Smooth muscle cell (in vitro differentiated cells): Measurements from ENCODE around the gene ZNF526. TPM values are rescaled to one million over a fixed set of nuclear protein-coding genes. Genes with fewer than 3 reads are reported as not detected.

ENCODE experiments used
- DNase-seq: peaks from one replicate; lab custom pipeline; 2025; ENCODE audit not compliant: unreplicated experiment; lab: John Stamatoyannopoulos, UW
- H2AFZ ChIP-seq: fragments of 200-600 bp; sonication (generic); 2 replicates; pipeline ENCODE4 v1.6.0; 2016; ENCODE audit warnings: antibody characterized with exemption, low read depth, mild to moderate bottlenecking
- H3F3A ChIP-seq: fragments of 200-600 bp; sonication (generic); 2 replicates; pipeline ENCODE4 v1.6.0; 2017; ENCODE audit warnings: antibody characterized with exemption, low read depth
- H3K27ac ChIP-seq: fragments of 200-600 bp; sonication (generic); 2 replicates; pipeline ENCODE4 v1.5.1; 2016; ENCODE audit warnings: low read depth, mild to moderate bottlenecking
- H3K27me3 ChIP-seq: fragments of 200-600 bp; sonication (generic); 2 replicates; pipeline ENCODE4 v1.6.1; 2016; ENCODE audit warnings: low read depth, mild to moderate bottlenecking
- H3K36me3 ChIP-seq: fragments of 200-600 bp; sonication (generic); 2 replicates; pipeline ENCODE4 v1.5.1; 2016; ENCODE audit warnings: low read depth
- H3K4me1 ChIP-seq: fragments of 200-600 bp; sonication (generic); 2 replicates; pipeline ENCODE4 v1.5.1; 2016; ENCODE audit warnings: low read depth
- H3K4me2 ChIP-seq: fragments of 200-600 bp; sonication (generic); 2 replicates; pipeline ENCODE4 v1.6.0; 2016; ENCODE audit warnings: mild to moderate bottlenecking
- H3K4me3 ChIP-seq: fragments of 200-600 bp; sonication (generic); 2 replicates; pipeline ENCODE4 v1.5.1; 2016; ENCODE audit warnings: mild to moderate bottlenecking
- H3K79me2 ChIP-seq: fragments of 200-600 bp; sonication (generic); 2 replicates; pipeline ENCODE4 v1.6.0; 2016; ENCODE audit warnings: low read depth, mild to moderate bottlenecking
- H3K9ac ChIP-seq: fragments of 200-600 bp; sonication (generic); 2 replicates; pipeline ENCODE4 v1.6.0; 2016; ENCODE audit warnings: low read depth
- H3K9me3 ChIP-seq: fragments of 200-600 bp; sonication (generic); replicated peaks from 2 replicates; pipeline ENCODE4 v1.5.1; 2016; ENCODE audit warnings: low read depth
- H4K20me1 ChIP-seq: fragments of 200-600 bp; sonication (generic); 2 replicates; pipeline ENCODE4 v1.6.0; 2016; ENCODE audit warnings: low read depth
- WGBS: methylation state at CpG from one replicate; pipeline ENCODE4 v1.1.7; 2016; ENCODE audit warnings: low lambda C conversion rate; 5-methylcytosine and 5-hydroxymethylcytosine counted together
- polyA plus RNA-seq: library from polyadenylated mRNA; unstranded; fragments of >200 nt; fragmentation: Nextera tagmentation; extraction: Ambion mirVana; gene quantifications from 2 replicates; pipeline ENCODE4 v1.2.1, GENCODE V29; 2016
- total RNA-seq: library from RNA; depleted of rRNA; stranded (reverse); fragments of >200 nt; gene quantifications from 2 replicates; pipeline ENCODE4 v1.2.3, GENCODE V29; 2014
- TF ChIP-seq, protein P1 (sequence below): fragments of 200-600 bp; sonication (generic); IDR thresholded peaks from 2 replicates; pipeline ENCODE4 v1.5.1; 2017; ENCODE audit warnings: borderline replicate concordance, mild to moderate bottlenecking, antibody characterized with exemption; ENCODE audit not compliant: insufficient read depth, poor library complexity, severe bottlenecking

ZNF526 gene, protein sequence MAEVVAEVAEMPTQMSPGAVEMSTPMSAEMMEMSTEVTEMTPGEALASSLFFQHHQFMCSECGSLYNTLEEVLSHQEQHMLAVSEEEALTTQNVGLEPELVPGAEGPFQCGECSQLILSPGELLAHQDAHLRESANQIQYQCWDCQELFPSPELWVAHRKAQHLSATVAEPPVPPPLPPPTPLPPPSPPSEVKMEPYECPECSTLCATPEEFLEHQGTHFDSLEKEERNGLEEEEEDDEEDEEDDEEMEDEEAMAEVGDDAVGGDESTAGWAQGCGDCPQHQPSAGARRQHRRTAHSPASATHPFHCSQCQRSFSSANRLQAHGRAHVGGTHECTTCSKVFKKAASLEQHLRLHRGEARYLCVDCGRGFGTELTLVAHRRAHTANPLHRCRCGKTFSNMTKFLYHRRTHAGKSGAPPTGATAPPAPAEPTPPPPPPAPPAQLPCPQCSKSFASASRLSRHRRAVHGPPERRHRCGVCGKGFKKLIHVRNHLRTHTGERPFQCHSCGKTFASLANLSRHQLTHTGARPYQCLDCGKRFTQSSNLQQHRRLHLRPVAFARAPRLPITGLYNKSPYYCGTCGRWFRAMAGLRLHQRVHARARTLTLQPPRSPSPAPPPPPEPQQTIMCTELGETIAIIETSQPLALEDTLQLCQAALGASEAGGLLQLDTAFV
- total RNA-seq (5.0 and 5.9 TPM in 2 replicates), polyA plus RNA-seq (12.0 and 12.1 TPM in 2 replicates)

DNA sequence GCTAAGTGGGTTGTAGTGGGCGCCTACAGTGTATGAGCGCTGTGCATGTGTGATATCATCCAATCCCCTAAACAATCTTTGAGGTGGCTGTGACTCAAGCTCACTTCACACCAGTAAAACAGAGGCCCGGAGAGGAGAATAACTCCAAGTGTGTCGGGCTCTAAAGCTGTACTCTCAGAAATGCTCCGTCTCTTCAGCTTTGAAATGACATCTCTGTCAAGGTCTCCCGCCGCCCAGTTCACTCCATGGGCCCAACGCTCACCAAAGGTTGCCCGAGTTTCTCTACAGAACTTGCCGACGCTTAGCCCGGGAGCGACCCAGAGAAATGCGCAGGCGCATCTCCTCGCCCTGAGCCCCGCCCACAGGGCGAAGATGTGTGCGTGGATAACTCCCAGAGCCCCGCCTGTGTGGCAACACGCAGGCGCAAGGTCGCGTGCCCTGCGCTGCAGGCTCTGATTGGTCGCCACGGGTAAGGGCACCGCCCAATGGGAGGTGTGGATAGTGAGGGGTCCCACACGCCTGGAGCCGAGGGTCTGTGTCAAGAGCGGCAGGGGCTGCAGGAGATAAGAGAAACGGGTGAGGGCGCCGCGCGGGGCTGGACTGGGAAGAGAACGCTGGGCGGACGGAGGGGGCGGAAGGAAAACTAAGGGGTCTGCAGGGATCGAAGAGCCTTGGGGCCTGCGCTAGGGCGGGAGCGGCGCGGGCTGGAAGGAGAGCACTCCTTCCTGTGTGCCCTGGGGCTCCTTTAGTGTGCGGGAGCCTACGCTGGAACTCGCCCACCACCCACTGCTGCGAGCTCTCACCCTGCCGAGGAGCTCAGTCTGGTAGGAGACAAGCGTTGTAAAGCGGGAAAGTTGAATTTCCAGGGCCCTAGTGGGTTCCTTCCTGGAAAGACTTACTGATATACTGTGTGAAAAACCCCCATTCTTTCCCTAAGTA lies at the start of gene ZNF526:
Gene ZNF526 (plus strand): TSS at position 501 of the 939 bp plus-strand sequence. CDS start 4,092 bp downstream, outside the sequence.
- H4K20me1 ChIP-seq: peaks cover 51% of the 10 kb centered on the region
- H3K4me3 ChIP-seq: peak within 1 kb of the TSS; percentile 72
- TF ChIP-seq, protein P1, sequence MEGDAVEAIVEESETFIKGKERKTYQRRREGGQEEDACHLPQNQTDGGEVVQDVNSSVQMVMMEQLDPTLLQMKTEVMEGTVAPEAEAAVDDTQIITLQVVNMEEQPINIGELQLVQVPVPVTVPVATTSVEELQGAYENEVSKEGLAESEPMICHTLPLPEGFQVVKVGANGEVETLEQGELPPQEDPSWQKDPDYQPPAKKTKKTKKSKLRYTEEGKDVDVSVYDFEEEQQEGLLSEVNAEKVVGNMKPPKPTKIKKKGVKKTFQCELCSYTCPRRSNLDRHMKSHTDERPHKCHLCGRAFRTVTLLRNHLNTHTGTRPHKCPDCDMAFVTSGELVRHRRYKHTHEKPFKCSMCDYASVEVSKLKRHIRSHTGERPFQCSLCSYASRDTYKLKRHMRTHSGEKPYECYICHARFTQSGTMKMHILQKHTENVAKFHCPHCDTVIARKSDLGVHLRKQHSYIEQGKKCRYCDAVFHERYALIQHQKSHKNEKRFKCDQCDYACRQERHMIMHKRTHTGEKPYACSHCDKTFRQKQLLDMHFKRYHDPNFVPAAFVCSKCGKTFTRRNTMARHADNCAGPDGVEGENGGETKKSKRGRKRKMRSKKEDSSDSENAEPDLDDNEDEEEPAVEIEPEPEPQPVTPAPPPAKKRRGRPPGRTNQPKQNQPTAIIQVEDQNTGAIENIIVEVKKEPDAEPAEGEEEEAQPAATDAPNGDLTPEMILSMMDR: no peak
- no peaks in the 10 kb centered on the region for H3K36me3 ChIP-seq
- H3K4me1 ChIP-seq: peaks cover 27% of the 10 kb centered on the region
- H2AFZ ChIP-seq: peak within 1 kb of the TSS; percentile 79
- H3K79me2 ChIP-seq: peaks cover 52% of the 10 kb centered on the region
- H3K9me3 ChIP-seq: no peaks in the 10 kb centered on the region
- H3K4me2 ChIP-seq: peak within 1 kb of the TSS; percentile 99
- peak within 1 kb of the TSS; percentile 81 for H3K9ac ChIP-seq
- 1% methylated on average over 49 of the region's 53 CpGs for WGBS
- DNase-seq: peak; percentile 89
- peak within 1 kb of the TSS; percentile 99 for H3K27ac ChIP-seq
- H3F3A ChIP-seq: peaks cover 25% of the 10 kb centered on the region
- H3K27me3 ChIP-seq: no peaks in the 10 kb centered on the region

DNA sequence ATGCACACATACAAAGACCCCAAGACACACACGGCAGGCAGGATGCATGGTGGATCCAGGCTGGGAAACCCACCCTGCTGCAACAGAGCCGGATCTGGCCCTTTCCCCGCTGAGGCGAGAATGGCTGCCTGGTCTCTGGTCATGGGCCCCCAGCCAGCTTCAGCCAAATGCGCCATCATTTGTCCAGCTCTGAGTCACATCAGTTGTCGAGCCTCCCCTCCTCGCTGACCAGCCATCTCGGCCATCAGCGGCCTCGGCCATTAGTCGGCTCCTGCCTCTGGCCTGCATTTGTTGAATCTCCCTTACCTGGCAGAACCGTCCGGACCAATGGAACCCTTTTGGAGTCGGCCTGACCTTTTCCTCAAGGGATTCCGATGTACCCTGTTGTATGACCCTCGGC lies 49.4 kb upstream of the ZNF526 start:
- no peak overlapping the region for H3K27ac ChIP-seq
- WGBS: 88% methylated on average over 16 of the region's 16 CpGs
- no peak overlapping the region for H3K9ac ChIP-seq

DNA sequence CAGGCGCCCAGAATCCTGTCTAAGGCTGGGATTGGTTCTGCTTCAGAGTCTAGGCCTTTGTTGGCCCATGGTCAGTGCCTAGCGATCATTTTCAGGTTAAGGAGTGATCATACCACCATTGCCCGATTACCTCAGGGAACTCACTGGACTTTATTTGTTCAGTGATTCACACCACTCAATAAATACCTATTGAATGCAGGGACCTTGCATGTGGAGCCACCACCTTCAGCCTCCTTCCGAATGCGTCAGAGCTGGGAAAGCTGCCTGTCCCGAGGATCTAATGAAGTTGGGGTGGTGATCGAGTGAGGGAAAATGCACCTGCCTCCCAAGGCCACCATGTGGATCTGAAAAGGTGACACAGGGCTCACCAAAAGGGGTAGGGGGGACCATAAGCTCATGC lies 47.9 kb upstream of the ZNF526 start:
- WGBS: 86% methylated on average over 7 of the region's 7 CpGs
- H3K9me3 ChIP-seq: no peaks in the 10 kb centered on the region
- H3K4me1 ChIP-seq: no peaks in the 10 kb centered on the region
- no peaks in the 10 kb centered on the region for H3K79me2 ChIP-seq
- H3K36me3 ChIP-seq: no peaks in the 10 kb centered on the region
- H2AFZ ChIP-seq: no peak overlapping the region
- H3K4me2 ChIP-seq: no peak overlapping the region
- no peak for DNase-seq
- no peak overlapping the region for H3K27ac ChIP-seq
- peaks cover 35% of the 10 kb centered on the region for H3K27me3 ChIP-seq
- H4K20me1 ChIP-seq: no peaks in the 10 kb centered on the region
- H3F3A ChIP-seq: no peaks in the 10 kb centered on the region
- no peak overlapping the region for H3K4me3 ChIP-seq
- TF ChIP-seq, protein P1: no peak
- no peak overlapping the region for H3K9ac ChIP-seq

More for the DNA sequence above, 49.4 kb upstream of the ZNF526 start:
- no peaks in the 10 kb centered on the region for H3K79me2 ChIP-seq
- H2AFZ ChIP-seq: no peak overlapping the region
- DNase-seq: no peak
- H3K4me1 ChIP-seq: no peaks in the 10 kb centered on the region
- no peak overlapping the region for H3K4me3 ChIP-seq
- H3K36me3 ChIP-seq: no peaks in the 10 kb centered on the region
- no peak overlapping the region for H3K4me2 ChIP-seq
- H3F3A ChIP-seq: no peaks in the 10 kb centered on the region
- H4K20me1 ChIP-seq: no peaks in the 10 kb centered on the region
- TF ChIP-seq, protein P1: no peak
- H3K9me3 ChIP-seq: no peaks in the 10 kb centered on the region
- H3K27me3 ChIP-seq: peaks cover 29% of the 10 kb centered on the region
